H4 (cell line): ENCODE data around the gene NECTIN1. TPM values are rescaled to one million over a fixed set of nuclear protein-coding genes. Genes with fewer than 3 reads are reported as not detected.

Source experiments
- DNase-seq: peaks from one replicate; pipeline ENCODE4 v3.0.0-alpha.2; 2015; ENCODE audit warnings: low spot score
- total RNA-seq: library from RNA; depleted of rRNA; stranded (reverse); fragments of >200 nt; shearing (Covaris generic); gene quantifications from 2 replicates; pipeline ENCODE4 v1.2.3, GENCODE V29; 2014

Gene NECTIN1
- total RNA-seq, 1 experiment from 2014 or later, result 6.6 TPM

GRCh38 chr11:119755356-119756071, 26.5 kb upstream of the NECTIN1 start:
- DNase-seq, result no peak

GRCh38 chr11:119754656-119755355, 25.8 kb upstream of the NECTIN1 start:
- DNase-seq, result no peak

GRCh38 chr11:119754199-119754598, 25.2 kb upstream of the NECTIN1 start:
- DNase-seq, result no peak

- DNase-seq, result no peak
Observed at GRCh38 chr11:119752946-119753345, 23.9 kb upstream of the NECTIN1 start.

GRCh38 chr11:119752345-119752871, 23.4 kb upstream of the NECTIN1 start:
- no peak for DNase-seq

- DNase-seq, result no peak
Observed at GRCh38 chr11:119750056-119750455, 21.1 kb upstream of the NECTIN1 start.

GRCh38 chr11:119749006-119749565, 20.1 kb upstream of the NECTIN1 start:
- no peak for DNase-seq

GRCh38 chr11:119747868-119748660, 19.1 kb upstream of the NECTIN1 start:
- DNase-seq, result no peak

- no peak for DNase-seq
Observed at GRCh38 chr11:119745776-119746535, 17.0 kb upstream of the NECTIN1 start.

GRCh38 chr11:119745112-119745511, 16.1 kb upstream of the NECTIN1 start:
- no peak for DNase-seq

- DNase-seq, result no peak
Observed at GRCh38 chr11:119744577-119744976, 15.6 kb upstream of the NECTIN1 start.

GRCh38 chr11:119743006-119743405, 14.0 kb upstream of the NECTIN1 start:
- DNase-seq, result no peak

- DNase-seq, result no peak
Observed at GRCh38 chr11:119742263-119742861, 13.4 kb upstream of the NECTIN1 start.

GRCh38 chr11:119741369-119742262, 12.6 kb upstream of the NECTIN1 start:
- no peak for DNase-seq

GRCh38 chr11:119739975-119740374, 11.0 kb upstream of the NECTIN1 start:
- no peak for DNase-seq

GRCh38 chr11:119739021-119739703, 10.2 kb upstream of the NECTIN1 start:
- no peak for DNase-seq

GRCh38 chr11:119738059-119738439, 9.0 kb upstream of the NECTIN1 start:
- no peak for DNase-seq

GRCh38 chr11:119737366-119738058, 8.5 kb upstream of the NECTIN1 start:
- no peak for DNase-seq

GRCh38 chr11:119734788-119735187, 5.8 kb upstream of the NECTIN1 start:
- no peak for DNase-seq
